ENCODE measurements around the gene PUDP.
A peak's percentile ranks its signal among the peaks of the same experiment; 100 is the strongest.
"Not testable (repeated sequence)": the region's sequence is repeated elsewhere in the genome, so short reads cannot be mapped to it uniquely, and the experiment has no call there.

PUDP gene

GRCh38 chrX:7050271-7050670, 97.7 kb downstream of the PUDP start:
- no peaks in the 10 kb centered on the region for H3K9me2 ChIP-seq (replicated peaks; ENCODE audit: control insufficient read depth, low read length)
- no peaks in the 10 kb centered on the region for H4K20me1 ChIP-seq (ENCODE audit: control insufficient read depth, insufficient read depth, low read depth, low read length)
- no peaks in the 10 kb centered on the region for H3K9me3 ChIP-seq (ENCODE audit: control insufficient read depth, insufficient read depth, low read length)
- no peak overlapping the region for H3K27ac ChIP-seq (ENCODE audit: low read depth, low read length)
- H3K4me1 ChIP-seq (ENCODE audit: control insufficient read depth, low read length), result no peaks in the 10 kb centered on the region
- TF ChIP-seq EZH2phosphoT487 (IDR thresholded peaks at IDR 0.05; ENCODE audit: borderline replicate concordance, low read length), result no peak
- TF ChIP-seq CTCF (IDR thresholded peaks at IDR 0.05; ENCODE audit: low read depth, low read length, poor library complexity, severe bottlenecking), result no peak
- H3K79me2 ChIP-seq (ENCODE audit: control insufficient read depth, low read length), result no peaks in the 10 kb centered on the region
- no peak overlapping the region for H3K4me3 ChIP-seq (ENCODE audit: low read length)
- no peaks in the 10 kb centered on the region for H3F3A ChIP-seq (ENCODE audit: control insufficient read depth, insufficient read depth)
- H3K27me3 ChIP-seq (ENCODE audit: control insufficient read depth, low read length), result no peaks in the 10 kb centered on the region
- H3K36me3 ChIP-seq (ENCODE audit: control insufficient read depth, low read length), result peaks cover 24% of the 10 kb centered on the region
- no peak overlapping the region for H3K4me2 ChIP-seq (ENCODE audit: low read length)

GRCh38 chrX:7047951-7048350, 100.0 kb downstream of the PUDP start:
- Histone ChIP-seq H3K9me2 (replicated peaks; ENCODE audit: control insufficient read depth, low read length) (no peaks in the 10 kb centered on the region), H4K20me1 (ENCODE audit: control insufficient read depth, insufficient read depth, low read depth, low read length) (no peaks in the 10 kb centered on the region), H3K4me2 (ENCODE audit: low read length) (no peak overlapping the region), H3K79me2 (ENCODE audit: control insufficient read depth, low read length) (no peaks in the 10 kb centered on the region), H3K4me1 (ENCODE audit: control insufficient read depth, low read length) (no peaks in the 10 kb centered on the region), H3K4me3 (ENCODE audit: low read length) (no peak overlapping the region), H3F3A (ENCODE audit: control insufficient read depth, insufficient read depth) (no peaks in the 10 kb centered on the region), H3K9me3 (ENCODE audit: control insufficient read depth, insufficient read depth, low read length) (no peaks in the 10 kb centered on the region), H3K27ac (ENCODE audit: low read depth, low read length) (no peak overlapping the region), H3K27me3 (ENCODE audit: control insufficient read depth, low read length) (no peaks in the 10 kb centered on the region), H3K36me3 (ENCODE audit: control insufficient read depth, low read length) (peaks cover 18% of the 10 kb centered on the region)
- TF ChIP-seq CTCF (IDR thresholded peaks at IDR 0.05; ENCODE audit: low read depth, low read length, poor library complexity, severe bottlenecking) (peak; percentile 17), EZH2phosphoT487 (IDR thresholded peaks at IDR 0.05; ENCODE audit: borderline replicate concordance, low read length) (no peak)

- H3K27me3 ChIP-seq (ENCODE audit: control insufficient read depth, low read length), result no peaks in the 10 kb centered on the region
- TF ChIP-seq EZH2phosphoT487 (IDR thresholded peaks at IDR 0.05; ENCODE audit: borderline replicate concordance, low read length), result no peak
- no peak for TF ChIP-seq CTCF (IDR thresholded peaks at IDR 0.05; ENCODE audit: low read depth, low read length, poor library complexity, severe bottlenecking)
- H3K36me3 ChIP-seq (ENCODE audit: control insufficient read depth, low read length), result peaks cover 16% of the 10 kb centered on the region
- H3K79me2 ChIP-seq (ENCODE audit: control insufficient read depth, low read length), result no peaks in the 10 kb centered on the region
- no peak overlapping the region for H3K4me2 ChIP-seq (ENCODE audit: low read length)
- no peaks in the 10 kb centered on the region for H3K9me2 ChIP-seq (replicated peaks; ENCODE audit: control insufficient read depth, low read length)
- H4K20me1 ChIP-seq (ENCODE audit: control insufficient read depth, insufficient read depth, low read depth, low read length), result no peaks in the 10 kb centered on the region
- H3K27ac ChIP-seq (ENCODE audit: low read depth, low read length), result no peak overlapping the region
- no peak overlapping the region for H3K4me3 ChIP-seq (ENCODE audit: low read length)
- no peaks in the 10 kb centered on the region for H3K4me1 ChIP-seq (ENCODE audit: control insufficient read depth, low read length)
- H3K9me3 ChIP-seq (ENCODE audit: control insufficient read depth, insufficient read depth, low read length), result no peaks in the 10 kb centered on the region
- no peaks in the 10 kb centered on the region for H3F3A ChIP-seq (ENCODE audit: control insufficient read depth, insufficient read depth)
Measured at GRCh38 chrX:7045238-7045955, 102.6 kb downstream of the PUDP start.

GRCh38 chrX:7043796-7044433, 104.0 kb downstream of the PUDP start:
- H3K4me3 ChIP-seq (ENCODE audit: low read length); H3K4me2 ChIP-seq (ENCODE audit: low read length); H3K79me2 ChIP-seq (ENCODE audit: control insufficient read depth, low read length); H3K9me2 ChIP-seq (replicated peaks; ENCODE audit: control insufficient read depth, low read length); H3K36me3 ChIP-seq (ENCODE audit: control insufficient read depth, low read length); H3F3A ChIP-seq (ENCODE audit: control insufficient read depth, insufficient read depth); H4K20me1 ChIP-seq (ENCODE audit: control insufficient read depth, insufficient read depth, low read depth, low read length); H3K27ac ChIP-seq (ENCODE audit: low read depth, low read length); H3K4me1 ChIP-seq (ENCODE audit: control insufficient read depth, low read length); H3K27me3 ChIP-seq (ENCODE audit: control insufficient read depth, low read length); H3K9me3 ChIP-seq (ENCODE audit: control insufficient read depth, insufficient read depth, low read length): not testable (repeated sequence)

Data from DOHH2 (cell line).